Upper lobe of left lung (tissue), 4 donors: ENCODE measurements around the gene RBM33.

Experiments used
- EP300 ChIP-seq, 4 donors: sonication (generic); formaldehyde crosslinking; IDR thresholded peaks; one replicate each; pipeline ENCODE4 v1.5.1; 2017; ENCODE audit warnings: antibody characterized with exemption in 4 of 4, control low read depth in 2 of 4
- POLR2A ChIP-seq, 4 donors: fragments of 450-650 bp; IDR thresholded peaks; one replicate each; pipeline ENCODE4 v1.5.1; 2016 to 2017; ENCODE audit warnings: antibody characterized with exemption in 4 of 4, mild to moderate bottlenecking in 2 of 4
- TF ChIP-seq, protein P1 (sequence below), 6 experiments: fragments of 450-650 bp in 4 of 6; fragments of 200-600 bp in 2 of 6; sonication (generic) in 2 of 6; IDR thresholded peaks; one replicate each; pipeline ENCODE4 v1.5.1; 2016 to 2019; ENCODE audit warnings: antibody characterized with exemption in 6 of 6

- TF ChIP-seq, protein P1, sequence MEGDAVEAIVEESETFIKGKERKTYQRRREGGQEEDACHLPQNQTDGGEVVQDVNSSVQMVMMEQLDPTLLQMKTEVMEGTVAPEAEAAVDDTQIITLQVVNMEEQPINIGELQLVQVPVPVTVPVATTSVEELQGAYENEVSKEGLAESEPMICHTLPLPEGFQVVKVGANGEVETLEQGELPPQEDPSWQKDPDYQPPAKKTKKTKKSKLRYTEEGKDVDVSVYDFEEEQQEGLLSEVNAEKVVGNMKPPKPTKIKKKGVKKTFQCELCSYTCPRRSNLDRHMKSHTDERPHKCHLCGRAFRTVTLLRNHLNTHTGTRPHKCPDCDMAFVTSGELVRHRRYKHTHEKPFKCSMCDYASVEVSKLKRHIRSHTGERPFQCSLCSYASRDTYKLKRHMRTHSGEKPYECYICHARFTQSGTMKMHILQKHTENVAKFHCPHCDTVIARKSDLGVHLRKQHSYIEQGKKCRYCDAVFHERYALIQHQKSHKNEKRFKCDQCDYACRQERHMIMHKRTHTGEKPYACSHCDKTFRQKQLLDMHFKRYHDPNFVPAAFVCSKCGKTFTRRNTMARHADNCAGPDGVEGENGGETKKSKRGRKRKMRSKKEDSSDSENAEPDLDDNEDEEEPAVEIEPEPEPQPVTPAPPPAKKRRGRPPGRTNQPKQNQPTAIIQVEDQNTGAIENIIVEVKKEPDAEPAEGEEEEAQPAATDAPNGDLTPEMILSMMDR (IDR thresholded peaks at IDR 0.05) = no peak
- TF ChIP-seq EP300 (IDR thresholded peaks at IDR 0.05) (no peak), POLR2A (IDR thresholded peaks at IDR 0.05) (no peak)
Observed at GRCh38 chr7:155610633-155611193, 33.7 kb upstream of the RBM33 start.
